Measurements from ENCODE around the gene GP1BB. TPM values are rescaled to one million over a fixed set of nuclear protein-coding genes. Genes with fewer than 3 reads are reported as not detected.

Gene GP1BB
- polyA plus RNA-seq, 6 donors from 2014 or later: 0.38 to 6.2 (median 4.0) TPM

Other genes with a start within 250 kb of the GP1BB start
- 100 to 1,000 TPM in 1 of 6 donors, 10 to 100 TPM in 5; 55.0 to 107 (median 61.8) TPM for gene UFD1, start 244.3 kb upstream of the GP1BB start, polyA plus RNA-seq (ENCODE audit: low read depth in 6 of 6)
- under 1 TPM in 2 of 6 donors, not detected in 4; 0.28 to 0.44 TPM for gene CDC45, start 243.6 kb upstream of the GP1BB start, polyA plus RNA-seq (ENCODE audit: low read depth in 6 of 6)
- gene CLDN5, start 199.1 kb upstream of the GP1BB start, polyA plus RNA-seq (ENCODE audit: low read depth in 6 of 6): 1 to 10 TPM in 4 of 6 donors, under 1 TPM in 1, not detected in 1; 0.31 to 2.4 (median 2.0) TPM
- gene SEPTIN5, start 9.0 kb upstream of the GP1BB start, polyA plus RNA-seq (ENCODE audit: low read depth in 6 of 6): 1 to 10 TPM in 3 of 6 donors, under 1 TPM in 2, not detected in 1; 0.38 to 1.6 (median 1.0) TPM
- gene TBX1, start 37.2 kb downstream of the GP1BB start, polyA plus RNA-seq (ENCODE audit: low read depth in 6 of 6): not detected
- gene GNB1L, start 131.3 kb downstream of the GP1BB start, polyA plus RNA-seq (ENCODE audit: low read depth in 6 of 6): 10 to 100 TPM in 4 of 6 donors, 1 to 10 TPM in 2; 6.2 to 14.8 (median 12.0) TPM
- gene RTL10, start 131.3 kb downstream of the GP1BB start, polyA plus RNA-seq (ENCODE audit: low read depth in 6 of 6): 1 to 10 TPM in 5 of 6 donors, not detected in 1; 5.5 to 8.9 (median 6.1) TPM
- gene COMT, start 218.2 kb downstream of the GP1BB start, polyA plus RNA-seq (ENCODE audit: low read depth in 6 of 6): 10 to 100 TPM; 62.2 to 76.0 (median 69.6) TPM
- 10 to 100 TPM in 3 of 6 donors, 1 to 10 TPM in 3; 8.1 to 14.7 (median 10.1) TPM for gene TXNRD2, start 218.3 kb downstream of the GP1BB start, polyA plus RNA-seq (ENCODE audit: low read depth in 6 of 6)